Stimulated activated effector memory CD8-positive, alpha-beta T cell treated with anti-CD3 and anti-CD28 coated beads, Interleukin-12 subunit alpha, Interleukin-12 subunit beta, amount 100 ng/mL, for 72 hours (primary cell): ENCODE measurements around the gene PLEKHA1.

Experiments used
- ATAC-seq: fragments of 150-1000 bp; cut with Tn5 transposase; 2 replicates; pipeline ENCODE4 v1.10.0; 2021
- DNase-seq, 2 donors: peaks; one replicate each; pipeline ENCODE4 v3.0.0; 2021 to 2022; ENCODE audit warnings: low spot score in 2 of 2
- H3K27ac Mint-ChIP-seq: one replicate; pipeline ENCODE4 v1.8.0; 2022; ENCODE audit warnings: mild to moderate bottlenecking, mixed read lengths
- H3K36me3 Mint-ChIP-seq: one replicate; pipeline ENCODE4 v1.8.0; 2022; ENCODE audit warnings: mild to moderate bottlenecking, mixed read lengths
- H3K4me1 Mint-ChIP-seq: one replicate; pipeline ENCODE4 v1.8.0; 2022; ENCODE audit warnings: mixed read lengths
- H3K4me3 Mint-ChIP-seq: one replicate; pipeline ENCODE4 v1.8.0; 2022; ENCODE audit warnings: mild to moderate bottlenecking, mixed read lengths
- H3K9me3 Mint-ChIP-seq: one replicate; pipeline ENCODE4 v1.8.0; 2022; ENCODE audit warnings: mixed read lengths

The PLEKHA1 gene

GRCh38 chr10:122342293-122343134 is 32.0 kb upstream of the PLEKHA1 start:
- no peaks in the 10 kb centered on the region for H3K36me3 Mint-ChIP-seq
- no peak overlapping the region for H3K27ac Mint-ChIP-seq

DNA sequence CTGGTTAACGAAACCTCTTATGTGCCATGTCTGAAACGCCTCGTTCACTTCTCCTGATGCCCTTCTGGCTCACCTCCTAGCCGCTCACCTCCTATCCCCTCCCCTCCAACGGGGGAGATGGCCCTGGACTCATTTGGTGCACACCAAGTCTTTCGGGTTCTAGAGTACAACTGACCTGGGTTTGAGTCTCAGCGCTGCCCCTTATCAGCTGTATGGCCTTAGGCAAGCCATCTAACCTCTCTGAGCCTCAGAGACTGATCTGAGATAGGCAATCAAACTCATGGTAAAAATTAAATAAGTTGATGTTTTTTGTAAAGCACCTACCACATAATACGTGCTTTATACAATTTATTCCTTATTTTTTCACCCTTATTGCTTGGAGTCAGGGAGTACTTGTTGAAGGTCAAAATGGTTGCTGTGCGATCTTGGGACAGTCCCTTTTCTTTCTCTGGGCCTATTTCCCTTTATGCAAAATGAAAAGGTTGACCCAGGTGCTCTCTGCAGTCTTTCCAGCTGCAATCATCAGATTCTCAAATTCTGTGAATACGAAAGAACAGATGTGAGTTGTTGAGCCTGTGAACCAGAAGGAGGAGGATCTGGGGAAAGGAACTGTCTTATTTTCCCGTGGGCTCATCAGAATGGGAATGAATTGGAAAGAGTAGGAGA is 31.2 kb upstream of the PLEKHA1 start:
- ATAC-seq: no peak

More at GRCh38 chr10:122342293-122343134, 32.0 kb upstream of the PLEKHA1 start:
- Mint-ChIP-seq H3K4me3 (no peak overlapping the region), H3K9me3 (no peaks in the 10 kb centered on the region), H3K4me1 (peaks cover 19% of the 10 kb centered on the region)
- peak; percentile 33 to 71 for DNase-seq
- ATAC-seq: peak; percentile 72

DNA sequence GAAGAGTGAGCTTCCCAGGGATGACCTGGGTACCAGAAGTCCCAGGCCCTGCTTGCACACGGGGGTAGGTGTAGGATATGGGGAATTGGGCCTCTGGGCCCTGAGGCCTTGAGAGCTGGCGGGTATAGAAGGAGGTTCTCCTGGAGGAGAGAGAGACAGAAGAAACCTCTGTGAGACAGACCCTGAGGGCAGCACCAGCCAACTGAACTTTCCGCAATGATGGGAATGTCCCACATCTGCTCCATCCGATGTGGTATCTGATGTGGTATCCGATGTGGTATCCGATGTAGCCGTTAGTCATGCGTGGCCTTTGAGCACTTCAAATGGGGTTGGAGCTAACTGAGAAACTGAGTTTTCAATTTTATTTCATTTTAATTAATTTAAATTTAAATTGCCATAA is 30.6 kb upstream of the PLEKHA1 start:
- Mint-ChIP-seq H3K4me1 (peaks cover 19% of the 10 kb centered on the region), H3K36me3 (no peaks in the 10 kb centered on the region), H3K9me3 (no peaks in the 10 kb centered on the region), H3K4me3 (no peak overlapping the region), H3K27ac (no peak overlapping the region)
- no peak for ATAC-seq
- no peak for DNase-seq

More for the DNA sequence above, 31.2 kb upstream of the PLEKHA1 start:
- peaks cover 19% of the 10 kb centered on the region for H3K4me1 Mint-ChIP-seq
- H3K27ac Mint-ChIP-seq: no peak overlapping the region
- no peaks in the 10 kb centered on the region for H3K36me3 Mint-ChIP-seq
- no peaks in the 10 kb centered on the region for H3K9me3 Mint-ChIP-seq
- H3K4me3 Mint-ChIP-seq: no peak overlapping the region
- DNase-seq: no peak

DNA sequence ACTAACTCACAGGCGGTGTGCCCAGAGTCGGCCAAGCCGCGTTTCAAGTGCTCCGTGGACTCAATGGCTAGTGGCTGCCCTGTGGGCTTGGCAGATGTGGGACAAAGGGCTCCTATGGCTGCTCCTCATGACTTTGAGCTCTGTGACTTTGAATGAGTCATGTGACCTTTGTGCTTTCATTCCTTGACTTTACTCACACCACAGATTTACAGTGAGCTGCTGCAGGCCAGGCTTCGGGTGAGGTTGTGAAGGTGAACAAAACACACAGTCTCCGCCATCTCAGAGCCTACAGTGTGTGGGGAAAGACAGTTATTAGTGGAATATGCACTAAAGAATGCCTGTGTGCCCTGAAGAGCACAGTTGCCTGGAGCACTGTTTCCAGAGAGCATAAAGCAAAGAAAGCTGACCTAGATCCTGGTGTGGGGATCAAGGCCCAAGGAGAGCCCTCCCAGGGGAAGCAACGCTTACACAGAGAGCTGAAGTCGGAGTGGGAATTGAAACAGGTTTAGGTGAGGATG is 29.7 kb upstream of the PLEKHA1 start:
- Mint-ChIP-seq H3K36me3 (no peaks in the 10 kb centered on the region), H3K4me3 (no peak overlapping the region), H3K4me1 (peaks cover 19% of the 10 kb centered on the region), H3K9me3 (no peaks in the 10 kb centered on the region), H3K27ac (no peak overlapping the region)
- DNase-seq (no peak), ATAC-seq (peak; percentile 65)

GRCh38 chr10:122346326-122346950 is 28.1 kb upstream of the PLEKHA1 start:
- Mint-ChIP-seq H3K4me3 (no peak overlapping the region), H3K36me3 (no peaks in the 10 kb centered on the region), H3K9me3 (no peaks in the 10 kb centered on the region), H3K4me1 (peaks cover 19% of the 10 kb centered on the region), H3K27ac (no peak overlapping the region)
- ATAC-seq (no peak), DNase-seq (no peak)

GRCh38 chr10:122347170-122347841 is 27.2 kb upstream of the PLEKHA1 start:
- Mint-ChIP-seq H3K9me3 (no peaks in the 10 kb centered on the region), H3K36me3 (no peaks in the 10 kb centered on the region), H3K27ac (no peak overlapping the region), H3K4me3 (no peak overlapping the region), H3K4me1 (peaks cover 14% of the 10 kb centered on the region)
- no peak for ATAC-seq
- no peak for DNase-seq

GRCh38 chr10:122348512-122348911 is 26.0 kb upstream of the PLEKHA1 start:
- Mint-ChIP-seq H3K4me1 (peaks cover 8% of the 10 kb centered on the region), H3K4me3 (no peak overlapping the region), H3K27ac (no peak overlapping the region), H3K9me3 (no peaks in the 10 kb centered on the region), H3K36me3 (no peaks in the 10 kb centered on the region)
- ATAC-seq: no peak
- DNase-seq: no peak

DNA sequence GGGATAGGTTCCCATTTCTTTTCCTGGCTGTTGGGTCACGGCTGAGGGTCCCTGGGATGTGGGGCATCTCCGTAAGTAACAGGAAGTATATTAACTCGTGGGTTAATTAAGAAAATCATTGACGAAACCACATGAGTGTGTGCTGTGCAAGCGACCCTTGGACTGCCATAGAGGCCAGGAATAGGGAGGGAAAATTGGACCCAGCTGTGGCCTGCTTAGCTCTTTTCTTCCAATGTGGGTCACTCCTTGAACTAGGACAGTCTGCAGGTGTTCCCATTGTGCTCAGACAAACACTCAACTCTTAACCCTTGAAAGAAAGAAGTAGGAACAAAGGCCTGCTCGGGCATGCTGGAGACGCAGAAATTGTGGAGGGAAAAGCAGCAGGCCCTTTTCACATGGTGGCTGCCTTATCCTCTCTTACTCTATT is 25.6 kb upstream of the PLEKHA1 start:
- ATAC-seq (no peak), DNase-seq (no peak)
- Mint-ChIP-seq H3K4me1 (peaks cover 8% of the 10 kb centered on the region), H3K4me3 (no peak overlapping the region), H3K27ac (no peak overlapping the region), H3K36me3 (no peaks in the 10 kb centered on the region), H3K9me3 (no peaks in the 10 kb centered on the region)

DNA sequence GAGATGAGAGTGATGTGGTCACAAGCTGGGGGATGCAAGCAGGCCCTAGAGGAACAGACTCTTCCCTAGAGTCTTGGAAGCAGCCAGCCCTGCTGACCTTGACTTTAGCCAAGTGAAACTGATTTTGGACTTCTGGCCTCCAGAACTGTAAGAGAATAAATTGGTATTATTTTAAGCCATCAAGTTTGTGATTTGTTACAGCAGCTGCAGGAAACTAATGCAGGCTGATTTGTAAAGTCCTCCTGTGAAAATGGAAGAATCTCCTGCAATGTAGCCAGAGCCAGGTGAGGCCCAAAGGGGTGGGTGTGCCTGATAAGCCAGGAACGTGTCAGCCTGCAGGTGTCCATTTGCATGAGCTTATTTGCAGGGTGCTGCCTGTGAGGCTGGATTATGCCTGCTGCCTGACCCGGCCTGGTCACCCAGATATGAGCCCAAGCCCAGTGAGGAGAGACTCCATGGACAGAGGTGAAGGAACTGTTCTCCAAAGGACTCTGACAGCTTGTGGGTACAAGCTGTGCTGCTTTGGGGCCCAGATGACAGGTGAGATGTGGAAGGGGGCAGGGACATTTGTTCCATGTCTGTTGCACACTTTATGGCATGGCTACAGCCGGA is 24.6 kb upstream of the PLEKHA1 start:
- no peak overlapping the region for H3K27ac Mint-ChIP-seq
- no peak for ATAC-seq
- no peaks in the 10 kb centered on the region for H3K36me3 Mint-ChIP-seq
- H3K4me3 Mint-ChIP-seq: no peak overlapping the region
- H3K4me1 Mint-ChIP-seq: peaks cover 3% of the 10 kb centered on the region
- no peaks in the 10 kb centered on the region for H3K9me3 Mint-ChIP-seq
- DNase-seq: no peak

DNA sequence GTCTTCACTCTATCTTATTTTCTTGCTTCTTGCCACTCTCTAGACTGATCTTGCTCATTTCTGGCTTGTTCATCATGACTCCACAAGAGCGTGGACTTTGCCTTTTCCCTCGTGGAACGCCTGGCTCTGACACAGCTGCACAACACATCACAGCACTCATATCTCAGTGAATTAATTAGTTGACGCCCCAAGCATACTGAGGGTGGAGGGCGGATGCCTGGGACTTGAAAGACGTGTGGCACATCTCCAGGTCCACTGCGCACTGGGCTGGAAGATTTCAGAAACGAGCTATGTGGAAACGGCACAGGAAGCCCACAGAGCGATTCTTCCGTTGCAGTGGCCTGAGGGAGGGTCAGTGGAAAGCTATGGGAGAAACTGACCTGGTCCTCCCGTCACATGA is 23.6 kb upstream of the PLEKHA1 start:
- Mint-ChIP-seq H3K36me3 (no peaks in the 10 kb centered on the region), H3K9me3 (no peaks in the 10 kb centered on the region), H3K4me1 (no peaks in the 10 kb centered on the region), H3K4me3 (no peak overlapping the region), H3K27ac (no peak overlapping the region)
- DNase-seq: no peak
- ATAC-seq: no peak

DNA sequence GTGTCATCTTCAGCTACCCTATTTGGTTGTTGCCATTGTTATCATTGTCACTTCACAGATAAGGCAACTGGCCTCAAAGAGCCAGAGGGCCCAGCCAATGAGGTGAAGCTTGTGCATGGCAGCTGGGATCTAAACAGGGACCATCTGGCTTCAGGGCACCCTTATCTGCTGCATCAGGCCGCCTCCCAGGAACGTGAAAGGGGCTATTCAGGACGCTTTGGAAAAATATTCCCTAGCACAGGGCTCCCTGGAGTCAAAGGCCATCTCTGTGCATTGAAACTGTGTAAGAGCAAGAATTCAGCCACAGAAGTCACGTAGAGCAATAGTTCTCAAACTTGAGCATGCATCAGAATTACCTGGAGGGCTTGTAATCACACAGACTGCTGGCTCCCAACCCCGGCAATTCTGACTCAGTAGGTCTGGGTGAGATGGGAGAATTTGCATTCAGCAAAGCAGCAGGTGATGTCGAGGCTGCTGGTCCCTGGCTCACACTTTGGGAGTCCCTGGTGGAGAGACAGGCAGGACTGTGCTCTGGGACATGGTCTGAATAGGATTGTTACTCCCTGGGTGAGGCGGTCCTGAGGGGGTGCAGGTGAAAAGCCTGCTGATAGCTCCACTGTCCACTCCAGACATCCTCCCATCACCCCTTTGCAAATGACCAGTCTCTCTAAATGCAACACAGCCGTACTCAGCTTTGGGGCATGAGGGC is 21.5 kb upstream of the PLEKHA1 start:
- no peak overlapping the region for H3K4me3 Mint-ChIP-seq
- no peaks in the 10 kb centered on the region for H3K9me3 Mint-ChIP-seq
- no peaks in the 10 kb centered on the region for H3K36me3 Mint-ChIP-seq
- H3K4me1 Mint-ChIP-seq: no peaks in the 10 kb centered on the region
- DNase-seq: no peak
- ATAC-seq: no peak
- no peak overlapping the region for H3K27ac Mint-ChIP-seq

DNA sequence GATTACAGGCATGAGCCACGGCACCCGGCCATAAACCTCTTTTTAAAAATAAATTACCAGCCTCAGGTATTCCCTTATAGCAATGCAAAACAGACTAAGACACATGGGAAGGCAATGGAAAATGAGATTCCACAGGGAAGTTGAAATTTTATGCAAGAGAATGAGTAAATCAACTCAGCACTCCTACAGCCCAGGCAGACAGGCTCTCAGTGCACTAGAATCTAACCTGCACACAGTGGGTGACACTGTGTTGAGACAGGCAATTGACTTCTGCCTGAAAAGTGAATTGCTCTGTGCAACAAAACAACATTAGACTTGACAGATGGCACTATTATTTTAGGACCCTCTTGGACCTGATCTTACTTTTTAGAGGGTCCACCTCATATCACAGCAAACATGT is 20.1 kb upstream of the PLEKHA1 start:
- ATAC-seq (no peak), DNase-seq (no peak)
- H3K4me3 Mint-ChIP-seq: no peak overlapping the region
- H3K27ac Mint-ChIP-seq: no peak overlapping the region
- peaks cover 5% of the 10 kb centered on the region for H3K9me3 Mint-ChIP-seq
- no peaks in the 10 kb centered on the region for H3K4me1 Mint-ChIP-seq
- H3K36me3 Mint-ChIP-seq: no peaks in the 10 kb centered on the region

GRCh38 chr10:122357685-122358084 is 16.8 kb upstream of the PLEKHA1 start:
- no peak for DNase-seq
- H3K27ac Mint-ChIP-seq: no peak overlapping the region
- no peak for ATAC-seq
- peaks cover 5% of the 10 kb centered on the region for H3K9me3 Mint-ChIP-seq
- peaks cover 3% of the 10 kb centered on the region for H3K36me3 Mint-ChIP-seq
- H3K4me3 Mint-ChIP-seq: no peak overlapping the region
- H3K4me1 Mint-ChIP-seq: no peaks in the 10 kb centered on the region

GRCh38 chr10:122359621-122360020 is 14.9 kb upstream of the PLEKHA1 start:
- Mint-ChIP-seq H3K9me3 (peaks cover 5% of the 10 kb centered on the region), H3K4me1 (no peaks in the 10 kb centered on the region)

More at GRCh38 chr10:122359621-122360020, 14.9 kb upstream of the PLEKHA1 start:
- Mint-ChIP-seq H3K27ac (no peak overlapping the region), H3K36me3 (peaks cover 7% of the 10 kb centered on the region), H3K4me3 (no peak overlapping the region)
- ATAC-seq: no peak
- DNase-seq: no peak
